Transverse colon (tissue), 3 donors: ENCODE results near the gene HOXC9.

Experiments used
- EP300 ChIP-seq: sonication (generic); formaldehyde crosslinking; IDR thresholded peaks from one replicate; pipeline ENCODE4 v1.6.1; 2017; ENCODE audit warnings: antibody characterized with exemption, low read depth
- POLR2A ChIP-seq: fragments of 450-650 bp; IDR thresholded peaks from one replicate; pipeline ENCODE4 v1.6.1; 2016; ENCODE audit warnings: antibody characterized with exemption, mild to moderate bottlenecking, moderate library complexity
- TF ChIP-seq, protein P1 (sequence below), 5 experiments: fragments of 200-600 bp in 3 of 5; fragments of 450-650 bp in 2 of 5; sonication (generic) in 3 of 5; IDR thresholded peaks; 1 replicate in 2 of 5; 2 replicates in 3 of 5; pipeline ENCODE4 v1.5.1; 2016 to 2017; ENCODE audit warnings: antibody characterized with exemption in 5 of 5, inconsistent platforms in 3 of 5, mild to moderate bottlenecking in 2 of 5, moderate library complexity in 1 of 5

DNA sequence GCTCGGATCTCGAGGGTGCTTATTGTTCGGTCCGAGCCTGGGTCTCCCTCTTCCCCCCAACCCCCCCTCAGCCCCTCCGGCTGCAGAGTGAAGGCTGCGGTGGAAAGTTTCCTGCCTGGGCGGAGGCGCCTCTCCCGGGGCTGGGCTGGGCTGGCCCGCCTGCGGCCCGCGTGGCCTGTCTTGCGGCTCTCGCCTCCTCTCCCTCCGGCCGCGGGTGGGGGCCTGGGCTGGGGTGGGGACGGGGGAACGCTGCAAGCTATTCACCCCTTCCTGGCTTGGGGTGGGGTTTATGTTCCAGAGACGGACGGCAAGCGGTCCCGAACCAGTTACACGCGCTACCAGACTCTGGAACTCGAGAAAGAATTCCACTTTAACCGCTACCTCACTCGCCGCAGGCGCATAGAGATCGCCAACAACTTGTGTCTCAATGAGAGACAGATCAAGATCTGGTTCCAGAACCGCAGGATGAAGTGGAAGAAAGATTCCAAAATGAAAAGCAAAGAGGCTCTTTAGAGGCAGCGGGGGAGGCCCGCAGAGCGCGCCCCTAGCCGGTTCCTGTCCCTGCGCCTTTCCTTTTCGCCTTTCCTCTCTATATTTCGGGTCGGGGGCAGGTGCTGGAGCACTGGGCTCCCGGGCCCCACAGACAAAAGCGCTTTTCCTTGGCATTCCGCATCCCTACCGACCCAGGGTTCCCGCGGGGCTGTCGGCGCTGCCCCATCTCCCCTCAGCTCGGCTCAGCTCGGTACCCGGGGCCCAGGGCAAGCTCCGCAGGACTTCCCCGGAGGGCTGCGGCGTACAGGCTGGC is 34.2 kb downstream of the HOXC9 start:
- TF ChIP-seq POLR2A (no peak), EP300 (no peak)
- TF ChIP-seq, protein P1, sequence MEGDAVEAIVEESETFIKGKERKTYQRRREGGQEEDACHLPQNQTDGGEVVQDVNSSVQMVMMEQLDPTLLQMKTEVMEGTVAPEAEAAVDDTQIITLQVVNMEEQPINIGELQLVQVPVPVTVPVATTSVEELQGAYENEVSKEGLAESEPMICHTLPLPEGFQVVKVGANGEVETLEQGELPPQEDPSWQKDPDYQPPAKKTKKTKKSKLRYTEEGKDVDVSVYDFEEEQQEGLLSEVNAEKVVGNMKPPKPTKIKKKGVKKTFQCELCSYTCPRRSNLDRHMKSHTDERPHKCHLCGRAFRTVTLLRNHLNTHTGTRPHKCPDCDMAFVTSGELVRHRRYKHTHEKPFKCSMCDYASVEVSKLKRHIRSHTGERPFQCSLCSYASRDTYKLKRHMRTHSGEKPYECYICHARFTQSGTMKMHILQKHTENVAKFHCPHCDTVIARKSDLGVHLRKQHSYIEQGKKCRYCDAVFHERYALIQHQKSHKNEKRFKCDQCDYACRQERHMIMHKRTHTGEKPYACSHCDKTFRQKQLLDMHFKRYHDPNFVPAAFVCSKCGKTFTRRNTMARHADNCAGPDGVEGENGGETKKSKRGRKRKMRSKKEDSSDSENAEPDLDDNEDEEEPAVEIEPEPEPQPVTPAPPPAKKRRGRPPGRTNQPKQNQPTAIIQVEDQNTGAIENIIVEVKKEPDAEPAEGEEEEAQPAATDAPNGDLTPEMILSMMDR (IDR thresholded peaks at IDR 0.05): no peak
